GM12878 (cell line): ENCODE data around the gene VTN. TPM values are rescaled to one million over a fixed set of nuclear protein-coding genes. Genes with fewer than 3 reads are reported as not detected.

Experiments
- microRNA-seq: library from miRNA; unstranded; fragments of <30 nt; microRNA quantifications from one replicate; pipeline ENCODE4, GENCODE V29; 2018
- polyA plus RNA-seq, 11 experiments: library from polyadenylated mRNA; depleted of rRNA in 4 of 11; unstranded in 6 of 11; stranded (reverse) in 5 of 11; fragments of >200 nt; fragmentation: Nextera tagmentation in 4 of 11; fragmentation: Illumina TruSeq in 1 of 11; extraction: Ambion mirVana in 4 of 11; extraction: Trizol in 1 of 11; gene quantifications; 1 replicate in 1 of 11; 2 replicates in 10 of 11; pipeline versions ENCODE4 v1.2.1 to v1.2.3, GENCODE V29; 2011 to 2016; ENCODE audit warnings: inconsistent platforms in 2 of 11, missing spikeins in 2 of 11, low read depth in 1 of 11
- total RNA-seq, 4 experiments: library from RNA; depleted of rRNA in 3 of 4; stranded (reverse); fragments of >200 nt in 3 of 4; fragmentation: Illumina TruSeq in 1 of 4; extraction: Trizol in 1 of 4; gene quantifications; 2 replicates each; pipeline versions ENCODE4 v1.2.1 to v1.2.3, GENCODE V29; 2013 to 2021

Gene VTN
- total and polyA plus RNA-seq, 10 of the 15 experiments (the other 5 are each of a cell fraction or from before 2014, with no cell fraction given) = 0.04 to 1.3 (median 0.13) TPM; not detected in 5

Small RNA genes within 50 kb of the gene (microRNA-seq; reads per million reads assigned to microRNA genes)
- gene MIR4723 = 0.94 reads per million

Other genes starting within 250 kb of the VTN start
Only the 7 nearest of the 14 such genes appear.
- gene TMEM97, start 51.1 kb downstream of the VTN start, total RNA-seq (2014; rRNA removed) = 116 and 130 TPM in 2 replicates
- gene TMEM97, start 51.1 kb downstream of the VTN start, total RNA-seq (2014; rRNA removed; fragmentation: Illumina TruSeq; extraction: Trizol) = 83.5 and 84.2 TPM in 2 replicates
- gene TMEM97, start 51.1 kb downstream of the VTN start, total RNA-seq (2021) = 87.8 and 89.3 TPM in 2 replicates
- gene TMEM97, start 51.1 kb downstream of the VTN start, polyA plus RNA-seq (2011; rRNA removed) = 96.8 and 100 TPM in 2 replicates
- 134 and 183 TPM in 2 replicates for gene TMEM97, start 51.1 kb downstream of the VTN start, polyA plus RNA-seq (2014; fragmentation: Illumina TruSeq; extraction: Trizol)
- 100 to 1,000 TPM in 1 of 2 experiments, 10 to 100 TPM in 1; 58.0 to 130 TPM for gene TMEM97, start 51.1 kb downstream of the VTN start, polyA plus RNA-seq (2014; fragmentation: Nextera tagmentation; extraction: Ambion mirVana)
- gene TMEM97, start 51.1 kb downstream of the VTN start, polyA plus RNA-seq (2014; rRNA removed) = 62.4 and 63.1 TPM in 2 replicates
- 10 to 100 TPM; 81.0 to 83.1 TPM for gene TMEM97, start 51.1 kb downstream of the VTN start, polyA plus RNA-seq (2016; fragmentation: Nextera tagmentation; extraction: Ambion mirVana)
- 18.4 and 21.1 TPM in 2 replicates for gene IFT20, start 34.8 kb downstream of the VTN start, total RNA-seq (2014; rRNA removed)
- gene IFT20, start 34.8 kb downstream of the VTN start, total RNA-seq (2014; rRNA removed; fragmentation: Illumina TruSeq; extraction: Trizol) = 16.8 and 17.8 TPM in 2 replicates
- 15.2 and 17.5 TPM in 2 replicates for gene IFT20, start 34.8 kb downstream of the VTN start, total RNA-seq (2021)
- gene IFT20, start 34.8 kb downstream of the VTN start, polyA plus RNA-seq (2011; rRNA removed) = 25.2 and 36.0 TPM in 2 replicates
- gene IFT20, start 34.8 kb downstream of the VTN start, polyA plus RNA-seq (2014; fragmentation: Illumina TruSeq; extraction: Trizol) = 19.9 and 21.2 TPM in 2 replicates
- gene IFT20, start 34.8 kb downstream of the VTN start, polyA plus RNA-seq (2014; fragmentation: Nextera tagmentation; extraction: Ambion mirVana) = 10 to 100 TPM in 1 of 2 experiments, 1 to 10 TPM in 1; 9.4 to 13.1 TPM
- gene IFT20, start 34.8 kb downstream of the VTN start, polyA plus RNA-seq (2014; rRNA removed) = 25.2 and 26.6 TPM in 2 replicates
- gene IFT20, start 34.8 kb downstream of the VTN start, polyA plus RNA-seq (2016; fragmentation: Nextera tagmentation; extraction: Ambion mirVana) = 10 to 100 TPM; 32.1 to 38.2 TPM
- 11.5 and 13.0 TPM in 2 replicates for gene TNFAIP1, start 34.5 kb downstream of the VTN start, total RNA-seq (2014; rRNA removed)
- 7.0 and 7.9 TPM in 2 replicates for gene TNFAIP1, start 34.5 kb downstream of the VTN start, total RNA-seq (2014; rRNA removed; fragmentation: Illumina TruSeq; extraction: Trizol)
- gene TNFAIP1, start 34.5 kb downstream of the VTN start, total RNA-seq (2021) = 14.1 and 15.7 TPM in 2 replicates
- gene TNFAIP1, start 34.5 kb downstream of the VTN start, polyA plus RNA-seq (2011; rRNA removed) = 9.6 and 15.9 TPM in 2 replicates
- 9.9 and 10.0 TPM in 2 replicates for gene TNFAIP1, start 34.5 kb downstream of the VTN start, polyA plus RNA-seq (2014; fragmentation: Illumina TruSeq; extraction: Trizol)
- 1 to 10 TPM; 1.8 to 3.9 TPM for gene TNFAIP1, start 34.5 kb downstream of the VTN start, polyA plus RNA-seq (2014; fragmentation: Nextera tagmentation; extraction: Ambion mirVana)
- 10.3 and 11.2 TPM in 2 replicates for gene TNFAIP1, start 34.5 kb downstream of the VTN start, polyA plus RNA-seq (2014; rRNA removed)
- gene TNFAIP1, start 34.5 kb downstream of the VTN start, polyA plus RNA-seq (2016; fragmentation: Nextera tagmentation; extraction: Ambion mirVana) = 10 to 100 TPM; 14.9 to 16.9 TPM
- 126 and 131 TPM in 2 replicates for gene POLDIP2, start 12.8 kb downstream of the VTN start, total RNA-seq (2014; rRNA removed)
- 63.9 and 69.2 TPM in 2 replicates for gene POLDIP2, start 12.8 kb downstream of the VTN start, total RNA-seq (2014; rRNA removed; fragmentation: Illumina TruSeq; extraction: Trizol)
- gene POLDIP2, start 12.8 kb downstream of the VTN start, total RNA-seq (2021) = 108 and 111 TPM in 2 replicates
- 57.7 and 89.9 TPM in 2 replicates for gene POLDIP2, start 12.8 kb downstream of the VTN start, polyA plus RNA-seq (2011; rRNA removed)
- 120 and 133 TPM in 2 replicates for gene POLDIP2, start 12.8 kb downstream of the VTN start, polyA plus RNA-seq (2014; fragmentation: Illumina TruSeq; extraction: Trizol)
- 10 to 100 TPM; 22.8 to 36.9 TPM for gene POLDIP2, start 12.8 kb downstream of the VTN start, polyA plus RNA-seq (2014; fragmentation: Nextera tagmentation; extraction: Ambion mirVana)
- gene POLDIP2, start 12.8 kb downstream of the VTN start, polyA plus RNA-seq (2014; rRNA removed) = 134 and 139 TPM in 2 replicates
- gene POLDIP2, start 12.8 kb downstream of the VTN start, polyA plus RNA-seq (2016; fragmentation: Nextera tagmentation; extraction: Ambion mirVana) = 100 to 1,000 TPM; 180 to 196 TPM
- gene SEBOX, start 5.1 kb downstream of the VTN start, total RNA-seq (2014; rRNA removed) = not detected in 2 replicates
- not detected in 2 replicates for gene SEBOX, start 5.1 kb downstream of the VTN start, total RNA-seq (2014; rRNA removed; fragmentation: Illumina TruSeq; extraction: Trizol)
- gene SEBOX, start 5.1 kb downstream of the VTN start, total RNA-seq (2021) = not detected in 2 replicates
- gene SEBOX, start 5.1 kb downstream of the VTN start, polyA plus RNA-seq (2011; rRNA removed) = not detected in 2 replicates
- not detected in 2 replicates for gene SEBOX, start 5.1 kb downstream of the VTN start, polyA plus RNA-seq (2014; fragmentation: Illumina TruSeq; extraction: Trizol)
- not detected for gene SEBOX, start 5.1 kb downstream of the VTN start, polyA plus RNA-seq (2014; fragmentation: Nextera tagmentation; extraction: Ambion mirVana)
- not detected in 2 replicates for gene SEBOX, start 5.1 kb downstream of the VTN start, polyA plus RNA-seq (2014; rRNA removed)
- not detected for gene SEBOX, start 5.1 kb downstream of the VTN start, polyA plus RNA-seq (2016; fragmentation: Nextera tagmentation; extraction: Ambion mirVana)
- 10.5 and 14.0 TPM in 2 replicates for gene SARM1, start 1.4 kb upstream of the VTN start, total RNA-seq (2014; rRNA removed)
- gene SARM1, start 1.4 kb upstream of the VTN start, total RNA-seq (2014; rRNA removed; fragmentation: Illumina TruSeq; extraction: Trizol) = 7.8 and 8.7 TPM in 2 replicates
- gene SARM1, start 1.4 kb upstream of the VTN start, total RNA-seq (2021) = 25.3 and 28.6 TPM in 2 replicates
- gene SARM1, start 1.4 kb upstream of the VTN start, polyA plus RNA-seq (2011; rRNA removed) = 2.1 and 2.5 TPM in 2 replicates
- gene SARM1, start 1.4 kb upstream of the VTN start, polyA plus RNA-seq (2014; fragmentation: Illumina TruSeq; extraction: Trizol) = 8.7 and 13.0 TPM in 2 replicates
- 1 to 10 TPM in 1 of 2 experiments, under 1 TPM in 1; 0.56 to 1.5 TPM for gene SARM1, start 1.4 kb upstream of the VTN start, polyA plus RNA-seq (2014; fragmentation: Nextera tagmentation; extraction: Ambion mirVana)
- 16.2 and 16.7 TPM in 2 replicates for gene SARM1, start 1.4 kb upstream of the VTN start, polyA plus RNA-seq (2014; rRNA removed)
- gene SARM1, start 1.4 kb upstream of the VTN start, polyA plus RNA-seq (2016; fragmentation: Nextera tagmentation; extraction: Ambion mirVana) = 10 to 100 TPM; 10.8 to 13.7 TPM
- gene SLC46A1, start 35.9 kb upstream of the VTN start, total RNA-seq (2014; rRNA removed) = 3.7 and 6.8 TPM in 2 replicates
- 2.9 and 3.9 TPM in 2 replicates for gene SLC46A1, start 35.9 kb upstream of the VTN start, total RNA-seq (2014; rRNA removed; fragmentation: Illumina TruSeq; extraction: Trizol)
- 5.6 and 6.2 TPM in 2 replicates for gene SLC46A1, start 35.9 kb upstream of the VTN start, total RNA-seq (2021)
- 1.7 and 2.0 TPM in 2 replicates for gene SLC46A1, start 35.9 kb upstream of the VTN start, polyA plus RNA-seq (2011; rRNA removed)
- gene SLC46A1, start 35.9 kb upstream of the VTN start, polyA plus RNA-seq (2014; fragmentation: Illumina TruSeq; extraction: Trizol) = 4.1 and 7.1 TPM in 2 replicates
- 1 to 10 TPM; 3.4 to 6.0 TPM for gene SLC46A1, start 35.9 kb upstream of the VTN start, polyA plus RNA-seq (2014; fragmentation: Nextera tagmentation; extraction: Ambion mirVana)
- 3.4 and 4.7 TPM in 2 replicates for gene SLC46A1, start 35.9 kb upstream of the VTN start, polyA plus RNA-seq (2014; rRNA removed)
- 1 to 10 TPM; 3.9 to 6.9 TPM for gene SLC46A1, start 35.9 kb upstream of the VTN start, polyA plus RNA-seq (2016; fragmentation: Nextera tagmentation; extraction: Ambion mirVana)